HT1080 (cell line): ENCODE measurements around the gene CPAMD8. TPM values are rescaled to one million over a fixed set of nuclear protein-coding genes. Genes with fewer than 3 reads are reported as not detected.
"Not testable (repeated sequence)": the region's sequence is repeated elsewhere in the genome, so short reads cannot be mapped to it uniquely, and the experiment has no call there.

Experiments used
- DNase-seq: peaks from one replicate; pipeline ENCODE4 v3.0.0-alpha.2; 2015; ENCODE audit warnings: low read depth
- total RNA-seq: library from RNA; depleted of rRNA; stranded (reverse); fragments of >200 nt; shearing (Covaris generic); gene quantifications from 2 replicates; pipeline ENCODE4 v1.2.3, GENCODE V29; 2014

CPAMD8 gene
- total RNA-seq, 1 experiment from 2014 or later = not detected

DNA sequence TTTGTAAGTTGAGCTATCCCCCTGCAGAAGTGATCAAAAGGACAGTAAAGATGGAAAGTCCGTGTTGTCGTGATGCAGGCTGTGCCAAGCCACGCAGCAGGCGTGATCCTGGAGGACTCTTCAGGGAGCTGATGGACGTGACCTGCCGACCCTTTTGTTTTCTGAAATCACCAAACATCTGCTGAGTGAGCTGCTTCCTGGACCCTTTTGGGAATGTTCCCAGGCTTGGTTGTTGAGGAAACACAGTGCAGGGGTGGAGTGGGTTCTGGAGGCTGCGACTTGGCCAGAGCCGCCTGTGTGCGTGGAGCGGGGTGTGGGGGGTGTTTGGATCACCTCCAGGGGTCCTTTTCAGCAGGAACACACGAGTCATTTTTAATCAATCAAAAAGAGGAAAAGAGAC, 15.4 kb upstream of the CPAMD8 start:
- DNase-seq = no peak

DNA sequence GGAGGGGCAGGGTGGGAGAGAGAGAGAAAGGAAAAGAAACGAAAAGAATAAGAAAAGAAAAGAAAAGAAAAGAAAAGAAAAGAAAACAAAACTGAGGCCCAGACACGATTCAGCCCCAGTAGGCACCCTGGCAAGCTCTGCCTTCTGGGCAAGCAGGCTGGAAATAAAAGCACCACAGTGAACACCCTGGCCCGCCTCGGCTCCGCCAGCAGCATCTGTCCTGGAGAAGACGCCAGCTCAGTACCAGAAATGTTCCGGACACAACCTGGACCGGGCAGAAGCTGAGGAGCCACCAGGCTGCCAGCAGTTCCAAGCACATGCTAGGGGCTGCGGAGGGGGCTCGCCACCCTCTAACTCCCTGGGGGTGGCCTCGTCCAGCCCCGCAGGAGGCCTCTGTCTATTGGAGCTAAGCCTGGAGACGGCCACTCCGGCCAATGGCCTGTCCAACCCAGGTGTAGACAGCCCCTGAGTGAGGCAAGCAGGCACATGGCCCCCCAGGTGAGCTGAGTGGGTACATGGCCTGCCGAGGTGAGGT, 11.4 kb upstream of the CPAMD8 start:
- DNase-seq = no peak

DNA sequence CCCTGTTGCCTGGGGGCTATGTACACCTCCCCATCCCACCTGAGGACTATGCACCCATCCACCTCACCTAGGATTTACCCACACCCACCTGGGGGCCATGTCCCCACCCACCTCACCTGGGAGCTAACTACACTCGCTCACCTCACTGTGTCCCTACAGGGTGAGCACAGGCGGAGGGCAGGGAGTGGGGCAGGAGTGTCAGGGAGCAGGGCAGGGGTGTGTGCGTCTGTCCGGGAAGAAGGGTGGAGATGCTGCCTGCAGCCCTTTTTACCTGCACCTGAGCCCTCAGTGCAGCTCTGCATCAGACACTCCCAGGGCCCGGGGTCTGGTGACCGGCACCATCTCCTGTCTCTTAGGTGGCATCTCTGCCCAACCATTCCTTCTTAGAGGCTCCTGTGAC, 10.6 kb upstream of the CPAMD8 start:
- DNase-seq = no peak

DNA sequence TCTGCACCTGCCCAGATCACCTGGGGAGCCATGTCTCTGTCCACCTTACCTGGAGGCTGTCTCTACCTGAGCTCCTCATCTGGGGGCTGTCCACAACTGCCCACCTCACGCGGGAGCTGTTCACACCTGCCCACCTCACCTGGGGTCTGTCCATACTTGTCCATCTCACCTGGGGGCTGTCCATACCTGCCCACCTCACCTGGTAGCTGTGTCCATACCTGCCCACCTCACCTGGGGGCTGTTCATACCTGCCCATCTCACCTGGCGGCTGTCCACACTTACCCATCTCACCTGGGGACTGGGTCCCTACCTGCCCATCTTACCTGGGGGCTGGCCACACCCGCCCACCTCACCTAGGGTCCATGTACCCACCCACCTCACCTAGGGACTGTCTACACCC, 10.0 kb upstream of the CPAMD8 start:
- no peak for DNase-seq

DNA sequence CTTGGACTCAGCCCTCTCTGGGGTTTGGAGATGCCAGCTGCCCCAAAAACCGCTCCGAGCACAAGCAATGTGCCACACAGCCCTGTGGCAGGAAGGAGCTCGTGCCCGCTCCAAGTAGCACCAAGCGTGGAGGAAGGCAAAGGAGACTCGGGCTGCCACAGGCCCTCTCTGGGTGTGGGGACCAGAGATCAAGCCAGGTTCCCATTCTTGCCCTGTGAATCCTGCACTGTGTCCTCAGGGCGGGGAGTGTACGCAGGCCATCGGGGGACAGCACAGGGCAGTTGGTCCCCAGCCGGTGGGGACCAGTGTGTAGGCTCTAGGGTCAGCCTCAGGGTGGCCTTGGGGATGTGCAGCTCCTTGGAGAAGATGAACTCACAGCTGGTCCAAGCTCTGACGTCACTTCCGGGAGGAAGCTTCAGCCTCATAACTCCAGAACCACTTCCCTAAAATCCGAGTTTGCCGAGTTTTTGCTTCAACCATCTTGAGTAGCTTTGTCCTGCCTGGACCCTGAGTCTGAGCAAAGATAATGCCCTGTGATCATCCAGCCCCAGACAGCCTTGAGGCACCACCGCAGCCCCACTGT, 9.3 kb upstream of the CPAMD8 start:
- peak; percentile 14 for DNase-seq

DNA sequence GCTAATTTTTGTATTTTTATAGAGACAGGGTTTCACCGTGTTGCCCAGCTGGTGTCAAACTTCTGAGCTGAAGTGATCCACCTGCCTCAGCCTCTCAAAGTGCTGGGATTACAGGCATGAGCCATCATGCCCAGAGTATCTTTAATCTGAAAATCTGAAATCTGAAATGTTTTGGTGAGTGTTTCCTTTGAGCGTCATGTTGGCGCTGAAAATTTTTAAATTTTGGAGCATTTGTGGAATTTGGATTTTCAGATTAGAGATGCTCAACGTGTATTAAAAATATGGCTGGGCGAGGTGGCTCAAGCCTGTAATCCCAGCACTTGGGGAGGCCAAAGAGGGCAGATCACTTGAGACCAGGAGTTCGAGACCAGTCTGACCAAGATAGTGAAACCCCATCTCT, 5.1 kb upstream of the CPAMD8 start:
- no peak for DNase-seq

DNA sequence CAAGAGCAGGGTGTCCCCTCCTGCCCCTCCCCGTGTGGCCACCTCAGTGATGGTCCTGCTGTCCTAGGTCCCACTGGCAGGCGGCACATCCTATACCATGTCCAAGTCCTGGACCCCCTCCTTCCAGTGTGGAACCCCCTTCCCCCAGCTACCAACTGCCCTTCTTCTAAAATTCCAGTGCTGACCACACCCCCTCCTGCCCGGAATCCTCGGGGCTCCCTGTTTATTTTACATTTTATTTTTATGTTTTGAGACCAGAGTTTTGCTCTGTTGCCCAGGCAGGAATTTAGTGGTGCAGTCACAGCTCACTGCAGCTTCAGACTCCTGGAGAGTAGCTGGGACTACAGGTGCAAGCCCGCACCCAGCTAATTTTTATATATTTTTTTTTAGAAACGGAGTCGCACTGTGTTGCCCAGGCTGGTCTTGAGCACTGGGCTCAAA, 945 bp upstream of the CPAMD8 start:
- no peak for DNase-seq

DNA sequence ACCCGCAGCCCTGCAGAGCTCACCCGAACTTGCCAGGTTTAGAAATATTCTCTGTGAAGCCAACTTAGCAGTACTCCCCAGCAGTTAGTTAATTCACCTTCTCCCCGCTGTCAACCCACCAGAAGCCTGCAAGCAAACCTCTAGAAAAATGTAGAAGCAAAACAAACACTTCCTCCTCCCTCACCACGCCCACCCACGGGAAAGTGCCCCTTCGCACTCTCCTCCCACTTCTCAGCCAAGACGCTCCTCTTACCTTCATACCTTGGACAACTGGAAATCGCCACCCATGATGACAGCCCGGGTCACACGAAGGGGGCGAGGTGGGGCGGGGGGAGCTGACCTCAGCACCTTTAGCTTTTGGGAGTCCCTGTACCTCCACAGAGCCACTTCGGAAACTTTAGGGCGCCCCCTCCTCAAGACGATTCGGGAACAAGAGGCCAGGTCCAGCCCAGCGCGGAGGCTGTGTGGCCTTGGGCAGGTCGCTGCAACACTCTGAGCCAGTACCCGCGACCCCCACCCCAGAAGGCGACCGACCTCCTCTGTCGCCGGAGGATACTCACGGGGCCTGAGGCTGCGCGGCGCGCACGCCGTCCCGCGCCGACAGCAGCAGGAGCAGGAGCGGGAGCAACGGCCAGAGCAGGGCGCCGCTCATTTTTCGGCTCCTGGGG, 485 bp downstream of the CPAMD8 start:
- no peak for DNase-seq

DNA sequence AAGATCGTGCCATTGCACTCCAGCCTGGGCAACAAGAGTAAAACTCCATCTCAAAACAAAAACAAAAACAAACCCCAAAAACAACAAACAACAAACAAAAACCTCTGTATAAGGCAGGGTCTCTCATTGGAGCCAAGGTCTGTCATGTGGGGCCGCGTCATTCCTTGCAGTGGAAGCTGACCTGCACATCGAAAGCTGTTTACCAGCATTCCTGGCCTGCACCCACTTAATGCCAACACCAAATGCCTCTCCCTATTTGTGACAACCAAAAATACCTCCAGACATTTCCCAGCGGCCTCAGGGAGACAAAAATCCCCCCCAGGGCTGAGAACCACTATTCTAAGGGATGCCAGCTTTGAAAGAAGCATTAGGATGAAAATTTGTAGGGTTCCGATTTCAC, 1.2 kb downstream of the CPAMD8 start:
- DNase-seq = no peak

DNA sequence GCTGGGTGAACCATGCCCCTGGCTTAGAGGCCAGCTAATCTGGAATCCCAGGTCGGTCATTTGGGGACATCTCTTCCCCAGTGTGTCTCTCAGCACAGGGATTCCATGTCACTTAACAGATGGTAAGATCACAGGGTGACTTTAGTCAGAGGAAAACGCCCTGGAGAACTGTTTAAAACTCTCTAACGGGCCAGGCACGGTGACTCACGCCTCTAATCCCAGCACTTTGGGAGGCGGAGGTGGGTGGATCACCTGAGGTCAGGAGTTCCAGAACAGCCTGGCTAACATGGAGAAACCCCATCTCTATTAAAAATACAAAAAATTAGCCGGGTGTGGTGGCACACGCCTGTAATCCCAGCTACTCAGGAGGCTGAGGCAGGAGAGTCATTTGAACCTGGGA, 1.7 kb downstream of the CPAMD8 start:
- DNase-seq = not testable (repeated sequence)

DNA sequence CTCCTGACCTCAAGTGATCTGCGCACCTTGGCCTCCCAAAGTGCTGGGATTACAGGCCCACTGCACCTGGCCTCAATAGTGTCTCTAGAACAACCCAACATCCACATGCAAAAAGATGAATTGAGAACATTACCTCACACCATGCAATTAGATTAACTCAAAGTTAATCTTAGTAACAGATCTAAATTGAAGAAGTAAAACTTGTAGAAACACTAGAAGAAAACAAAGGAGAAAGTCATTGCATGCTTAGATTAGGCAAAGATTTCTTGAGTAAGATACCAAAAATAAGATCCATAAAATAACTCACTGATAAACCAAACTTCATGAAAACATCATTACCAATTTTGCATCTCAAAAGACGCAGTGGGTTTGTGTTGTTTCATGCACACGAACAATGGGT, 2.8 kb downstream of the CPAMD8 start:
- no peak for DNase-seq

DNA sequence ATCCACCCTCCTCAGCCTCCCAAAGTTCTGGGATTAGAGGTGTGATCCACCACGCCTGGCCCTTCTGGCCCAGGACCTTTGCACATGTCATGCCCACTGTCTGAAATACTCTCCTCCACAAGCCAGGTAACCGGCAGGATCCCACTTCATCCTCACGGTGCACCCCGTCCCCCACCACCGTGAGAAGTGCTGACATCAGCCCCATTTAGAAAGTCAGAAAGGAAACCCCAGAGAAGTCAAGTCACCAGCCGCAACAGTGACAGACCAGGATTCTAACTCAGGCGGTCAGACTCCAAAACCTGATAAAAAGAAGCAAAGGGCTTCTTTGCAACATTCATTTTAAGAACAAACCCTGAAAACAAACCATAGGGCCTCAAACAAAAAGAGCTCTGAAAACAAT, 3.9 kb downstream of the CPAMD8 start:
- DNase-seq = no peak

DNA sequence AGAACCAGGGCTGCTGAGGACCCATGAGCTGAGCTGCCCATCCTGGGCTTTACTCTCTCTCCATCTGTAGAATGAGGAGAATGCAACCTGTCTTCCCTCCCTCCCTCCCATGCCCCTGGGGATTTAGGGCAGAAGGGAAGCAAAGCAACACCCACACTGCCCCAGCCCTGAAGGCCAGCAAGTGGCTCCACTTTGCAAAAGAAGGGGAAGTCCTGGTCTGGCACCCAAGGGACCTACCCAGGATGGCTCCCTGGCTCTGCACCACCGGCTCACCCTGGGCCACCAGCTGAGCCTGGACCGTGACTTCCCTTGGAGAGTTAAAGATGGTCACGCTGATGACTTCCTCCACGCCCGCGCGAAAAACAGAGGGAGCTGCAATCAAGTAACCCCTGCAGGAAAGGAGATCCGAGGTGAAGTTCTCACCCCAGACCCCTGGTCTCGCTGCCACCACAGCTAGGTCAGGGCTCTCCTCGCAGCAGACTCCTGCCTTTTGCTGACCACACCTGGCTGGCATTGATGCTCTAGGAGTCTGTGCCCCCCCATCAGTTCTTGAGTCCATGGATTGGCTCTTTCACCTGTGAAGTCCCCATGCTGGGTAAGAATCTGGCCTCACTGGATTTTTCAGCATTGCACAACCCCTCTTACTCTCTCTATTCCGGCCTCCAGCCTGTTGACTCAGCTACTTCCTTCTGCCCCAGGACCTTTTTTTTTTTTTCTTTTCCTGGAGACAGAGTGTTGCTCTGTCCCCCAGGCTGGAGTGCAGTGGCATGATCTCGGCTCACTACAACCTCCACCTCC, 4.6 kb downstream of the CPAMD8 start:
- peak; percentile 68 for DNase-seq

DNA sequence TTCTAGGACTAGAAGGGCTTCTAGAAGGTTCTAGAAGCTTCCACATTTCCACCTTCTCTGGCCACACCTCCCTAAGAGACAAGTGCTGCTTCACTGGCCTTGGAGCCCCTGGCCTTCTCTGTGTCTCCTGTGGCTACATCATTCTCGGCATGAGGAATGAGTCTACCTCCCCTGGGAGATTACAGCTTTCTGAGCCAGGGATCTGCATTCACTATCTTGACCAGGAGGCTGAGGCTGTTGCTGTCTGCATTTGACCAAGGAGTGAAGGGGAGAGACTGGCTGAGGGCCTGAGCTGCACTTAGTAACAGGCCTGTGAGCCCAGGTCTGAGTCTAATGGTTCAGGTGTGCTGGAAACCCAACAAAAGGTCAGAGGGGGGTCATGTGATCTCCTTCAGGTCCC, 5.3 kb downstream of the CPAMD8 start:
- no peak for DNase-seq

DNA sequence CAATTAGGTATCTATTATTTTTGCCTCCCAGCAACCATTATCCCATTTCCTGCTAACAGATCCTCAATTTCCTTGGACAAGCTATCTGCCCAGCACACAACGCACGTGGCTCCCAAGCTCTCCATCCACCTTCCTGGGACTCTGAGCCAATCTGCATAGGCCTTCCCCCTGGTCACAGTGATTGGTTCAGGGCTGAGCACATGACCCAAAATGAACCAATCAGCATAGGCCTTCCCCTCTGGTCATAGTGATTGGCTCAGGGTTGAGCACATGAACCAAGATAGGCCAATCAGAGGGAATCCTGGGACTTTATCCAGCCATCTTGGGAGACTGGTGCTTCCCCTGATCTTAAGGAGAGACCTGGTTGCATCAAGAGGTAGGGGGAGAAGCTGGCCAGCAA, 5.8 kb downstream of the CPAMD8 start:
- peak; percentile 39 for DNase-seq

DNA sequence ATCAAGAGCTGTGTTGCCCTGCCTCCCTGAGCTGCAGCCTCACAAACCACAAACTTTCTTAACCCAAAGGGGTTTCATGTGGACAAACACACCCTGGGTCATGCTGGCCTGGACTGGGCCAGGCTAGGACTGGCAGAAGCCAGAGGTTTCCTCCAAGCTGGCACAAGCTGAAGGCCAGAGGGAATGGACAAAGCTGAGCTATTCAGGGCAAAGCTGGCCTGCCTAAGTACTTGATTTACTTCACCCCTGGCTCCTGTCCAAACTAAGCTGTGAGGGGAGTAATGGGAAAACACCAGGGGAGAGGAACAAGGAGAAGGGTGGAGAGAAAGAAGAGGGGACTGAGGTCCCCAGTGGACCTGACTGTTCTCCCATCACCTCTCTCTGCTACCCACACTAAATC, 6.2 kb downstream of the CPAMD8 start:
- DNase-seq = no peak

DNA sequence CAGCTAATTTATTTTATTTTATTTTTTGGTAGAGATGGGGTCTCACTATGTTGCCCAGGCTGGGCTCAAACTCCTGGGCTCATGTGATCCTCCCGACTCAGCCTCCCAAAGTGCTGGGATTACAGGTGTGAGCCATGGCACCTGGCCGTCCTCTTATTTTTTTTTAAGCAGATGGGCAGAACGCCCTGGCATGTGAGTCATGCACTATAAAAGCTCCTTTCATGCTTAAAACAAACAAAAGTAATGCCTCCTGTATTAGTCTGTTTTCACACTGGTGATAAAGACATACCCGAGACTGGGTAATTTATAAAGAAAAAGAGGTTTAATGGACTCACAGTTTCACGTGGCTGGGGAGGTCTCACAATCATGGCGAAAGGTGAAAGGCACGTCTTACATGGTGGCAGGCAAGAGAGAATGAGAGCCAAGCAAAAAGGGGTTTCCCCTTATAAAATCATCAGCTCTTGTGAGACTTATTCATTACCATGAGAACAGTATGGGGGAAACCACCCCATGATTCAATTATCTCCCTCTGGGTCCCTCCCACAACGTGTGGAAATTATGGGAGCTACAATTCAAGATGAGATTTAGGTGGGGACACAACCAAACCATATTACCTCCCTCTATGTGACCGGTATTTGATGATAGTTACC, 12.3 kb downstream of the CPAMD8 start:
- DNase-seq = peak; percentile 48

DNA sequence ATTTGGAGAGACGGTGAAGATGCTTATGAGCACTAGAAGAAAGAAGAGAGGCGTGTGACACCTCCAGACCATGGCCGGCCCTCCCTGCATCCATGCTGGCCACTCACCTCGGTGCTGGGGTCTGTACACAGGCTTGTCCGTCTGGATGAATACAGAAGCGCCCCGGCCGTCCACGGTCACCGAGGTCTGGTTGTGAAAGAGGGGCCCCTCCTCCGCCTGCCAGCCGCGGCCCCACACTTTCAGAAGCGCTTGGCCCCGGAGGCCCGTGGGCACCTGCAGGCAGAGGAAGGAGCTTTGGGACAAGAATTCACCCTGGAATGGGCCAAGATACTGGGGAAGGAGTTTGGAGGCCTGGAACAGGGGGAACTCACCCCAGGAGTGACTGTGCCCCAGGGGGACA, 15.1 kb downstream of the CPAMD8 start:
- DNase-seq = no peak

DNA sequence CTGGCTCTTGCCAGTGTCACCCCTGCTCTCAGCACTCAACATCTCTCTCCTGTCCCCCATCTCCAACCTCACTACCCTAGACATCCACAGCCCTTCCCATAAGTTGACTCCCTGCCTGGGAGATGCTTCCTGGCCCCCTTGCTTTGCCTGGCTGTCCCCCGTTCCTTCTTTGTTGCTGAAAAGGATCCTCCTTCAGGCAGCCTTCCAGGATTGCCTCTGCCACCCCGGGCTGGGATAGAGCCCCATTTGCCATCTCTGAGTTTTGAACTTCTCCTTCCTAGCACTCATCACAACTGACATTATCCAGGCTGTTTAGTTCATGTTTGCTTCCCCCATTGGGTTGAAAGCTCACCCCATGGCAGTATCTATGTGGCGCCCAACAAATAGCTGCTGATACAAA, 20.0 kb downstream of the CPAMD8 start:
- no peak for DNase-seq

DNA sequence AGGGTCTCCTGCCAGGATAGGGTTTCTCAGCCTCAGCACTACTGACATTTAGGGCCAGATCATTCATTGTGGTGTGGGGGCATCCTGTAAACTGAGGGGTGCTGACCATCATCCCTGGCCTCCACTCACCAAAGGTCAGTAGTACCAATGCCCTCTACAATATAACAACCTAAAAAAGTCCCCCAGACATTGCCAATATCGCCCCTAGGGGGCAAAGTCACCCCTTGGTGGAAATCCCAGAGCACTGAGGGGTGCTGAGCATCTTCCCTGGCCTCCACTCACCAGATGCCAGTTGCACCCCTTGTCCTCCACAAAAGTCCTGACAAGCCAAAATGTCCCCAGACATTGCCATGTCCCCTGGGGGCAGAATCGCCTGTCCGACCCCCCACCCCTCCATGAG, 21.6 kb downstream of the CPAMD8 start:
- DNase-seq = no peak

DNA sequence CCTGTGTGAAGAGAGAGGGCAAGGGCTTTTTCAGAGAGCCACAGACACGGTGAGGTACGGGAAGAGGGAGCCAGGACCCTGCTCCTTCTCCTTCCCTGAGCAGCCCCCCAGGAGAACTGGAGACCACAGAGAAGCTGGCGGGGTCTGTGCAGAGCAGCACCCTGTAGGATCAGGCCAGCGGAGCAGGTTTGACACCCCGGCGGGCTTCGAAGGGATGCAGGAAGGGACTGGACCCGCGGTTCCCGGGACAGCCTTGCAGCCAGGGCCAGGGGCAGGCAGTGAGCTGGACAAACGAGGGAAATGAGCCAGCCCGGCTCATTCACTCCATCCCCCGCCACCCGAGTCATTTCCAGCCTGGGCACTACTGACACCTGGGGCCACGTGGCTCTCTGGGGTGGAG, 22.2 kb downstream of the CPAMD8 start:
- no peak for DNase-seq

DNA sequence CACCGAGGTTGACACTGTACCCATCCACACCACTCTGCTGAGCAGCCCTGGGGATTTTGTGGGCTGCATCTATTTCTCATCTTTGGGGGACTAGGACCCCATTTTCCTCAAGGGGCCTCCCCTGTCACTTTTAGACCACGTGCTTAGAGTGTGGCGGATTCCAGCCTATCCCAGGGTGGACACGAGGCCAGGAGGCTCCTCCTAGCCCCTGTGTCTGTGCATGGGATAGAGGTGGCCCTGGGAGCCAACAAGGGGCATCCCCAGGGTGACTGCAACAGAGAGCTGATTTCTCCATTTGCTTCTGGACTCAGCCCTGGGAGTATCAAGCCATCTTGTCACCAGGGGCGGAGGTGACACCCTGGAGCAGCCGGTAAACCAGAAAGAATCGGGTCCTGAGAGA, 24.2 kb downstream of the CPAMD8 start:
- no peak for DNase-seq
